Fibroblast of skin of back (primary cell): ENCODE measurements around the gene ACTG1.
A peak's percentile ranks its signal among the peaks of the same experiment; 100 is the strongest.

ENCODE experiments used
- DNase-seq: peaks from one replicate; pipeline ENCODE4 v3.0.0-alpha.2; 2013

Gene ACTG1

GRCh38 chr17:81517339-81518112 is 4.9 kb upstream of the ACTG1 start:
- peak; percentile 56 for DNase-seq

- DNase-seq, result no peak
These were observed 4.4 kb upstream of the ACTG1 start for GRCh38 chr17:81517009-81517338.

GRCh38 chr17:81516439-81516838 is 3.8 kb upstream of the ACTG1 start:
- no peak for DNase-seq

DNA sequence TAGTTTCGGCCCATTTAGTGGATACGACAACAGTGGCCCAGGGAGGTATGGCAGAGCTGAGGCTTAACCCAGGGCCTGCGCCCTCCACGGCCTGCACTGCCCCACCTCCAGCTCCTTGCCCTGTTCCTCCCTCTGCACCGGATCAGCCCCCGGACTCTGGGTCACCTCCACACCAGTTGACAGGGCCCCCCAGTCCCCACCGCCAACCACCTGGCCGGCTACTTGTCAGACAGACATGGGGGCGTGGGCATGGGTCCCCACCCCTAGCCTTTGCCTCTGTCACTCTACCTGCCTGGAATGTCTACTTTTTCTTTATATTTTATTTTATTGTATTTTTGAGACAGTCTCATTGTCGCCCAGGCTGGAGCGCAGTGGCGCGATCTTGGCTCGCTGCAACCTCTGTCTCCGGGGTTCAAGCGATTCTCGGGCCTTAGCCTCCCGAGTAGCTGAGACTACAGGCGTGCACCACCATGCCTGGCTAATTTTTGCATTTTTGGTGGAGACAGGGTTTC is 3.0 kb upstream of the ACTG1 start:
- no peak for DNase-seq

GRCh38 chr17:81514739-81515529 is 2.3 kb upstream of the ACTG1 start:
- peak; percentile 95 for DNase-seq

GRCh38 chr17:81514489-81514738 is 1.8 kb upstream of the ACTG1 start:
- DNase-seq, result no peak

DNA sequence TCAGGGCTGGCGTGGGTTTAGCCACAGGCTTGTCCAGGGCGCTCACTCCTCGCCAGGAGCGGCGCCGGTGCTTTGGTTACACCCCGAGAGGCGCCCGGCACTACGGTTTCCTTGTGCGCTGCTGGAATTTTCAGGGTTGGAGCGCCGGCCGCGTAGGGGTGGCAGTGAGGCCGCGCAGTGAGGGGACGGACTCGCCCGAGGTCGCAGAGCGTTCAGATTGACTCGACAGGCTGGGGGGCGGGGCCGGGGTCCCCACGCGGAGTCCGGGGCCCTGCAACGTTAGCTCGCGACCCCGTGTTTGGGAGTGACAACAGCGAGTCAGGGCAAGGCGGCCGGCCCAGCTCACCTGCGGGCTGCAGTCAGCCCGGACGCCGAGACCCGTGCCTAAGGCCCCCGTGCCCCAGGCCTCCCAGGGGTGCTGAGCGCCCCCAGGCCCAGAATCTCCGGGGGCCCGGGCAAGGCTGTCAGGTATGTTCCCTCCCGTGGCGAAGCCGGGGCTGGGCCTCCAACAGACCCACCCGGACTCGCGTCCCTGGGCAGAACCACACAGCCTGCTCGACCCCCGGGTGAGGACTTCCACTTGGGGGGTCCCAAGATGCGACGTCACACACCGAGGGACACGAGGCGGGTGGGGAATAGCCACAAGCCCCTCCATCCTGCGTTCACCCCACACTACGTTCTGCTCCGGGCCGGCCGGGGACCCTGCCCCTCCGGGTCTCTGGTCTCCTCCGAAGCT is 1.3 kb upstream of the ACTG1 start:
- peak; percentile 82 for DNase-seq

DNA sequence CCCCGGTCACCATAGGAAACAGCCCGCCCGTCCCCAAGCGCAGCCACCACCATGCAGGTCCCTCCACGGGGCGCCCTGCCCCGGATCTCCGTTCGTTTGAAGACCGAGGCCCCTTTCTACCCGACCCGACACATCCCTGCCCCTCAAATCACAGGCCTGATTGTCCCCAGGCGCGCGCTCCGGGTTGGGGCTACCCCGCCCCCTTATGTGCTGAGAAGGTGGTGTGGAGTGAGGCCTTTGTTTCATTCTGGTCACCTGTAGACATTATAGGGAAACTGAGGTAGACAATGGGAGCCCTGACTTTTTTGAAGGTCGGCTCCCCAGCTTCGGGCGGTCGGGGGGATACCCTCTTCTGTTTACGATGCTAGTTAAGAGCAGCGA is 763 bp upstream of the ACTG1 start:
- peak; percentile 78 for DNase-seq

GRCh38 chr17:81511804-81512561 is 616 bp downstream of the ACTG1 start:
- DNase-seq, result peak; percentile 55

- DNase-seq, result peak; percentile 54
These were observed 1.1 kb downstream of the ACTG1 start for GRCh38 chr17:81511554-81511803.

- DNase-seq, result no peak
These were observed 1.6 kb downstream of the ACTG1 start for GRCh38 chr17:81510785-81511553.

GRCh38 chr17:81509972-81510784 is 2.4 kb downstream of the ACTG1 start:
- DNase-seq, result no peak

GRCh38 chr17:81509207-81509971 is 3.2 kb downstream of the ACTG1 start:
- no peak for DNase-seq

DNA sequence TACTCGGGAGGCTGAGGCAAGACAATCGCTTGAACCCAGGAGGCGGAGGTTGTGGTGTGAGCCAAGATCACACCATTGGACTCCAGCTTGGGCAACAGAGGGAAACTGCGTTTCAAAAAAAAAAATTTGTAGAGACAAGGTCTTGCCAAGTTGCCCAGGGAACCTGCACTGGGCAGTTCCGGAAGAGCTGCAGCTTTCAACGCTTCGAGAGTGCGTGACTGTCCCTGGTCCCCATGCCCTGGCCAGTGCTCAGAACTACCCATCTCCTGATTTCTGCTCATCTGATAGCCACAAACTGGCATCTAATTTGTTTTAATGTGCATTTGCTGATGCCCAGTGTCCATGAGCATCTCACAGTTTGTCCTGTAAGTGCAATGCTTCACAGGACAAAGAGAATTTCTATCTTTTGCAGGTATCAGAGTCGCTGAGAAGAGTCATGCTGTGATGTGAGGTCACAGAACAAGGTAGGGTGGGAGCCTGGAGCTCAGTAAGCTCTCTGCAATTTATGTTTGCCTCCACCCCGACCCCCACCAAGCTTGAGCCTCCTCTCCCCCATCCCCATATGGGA is 3.9 kb downstream of the ACTG1 start:
- DNase-seq, result peak; percentile 63

DNA sequence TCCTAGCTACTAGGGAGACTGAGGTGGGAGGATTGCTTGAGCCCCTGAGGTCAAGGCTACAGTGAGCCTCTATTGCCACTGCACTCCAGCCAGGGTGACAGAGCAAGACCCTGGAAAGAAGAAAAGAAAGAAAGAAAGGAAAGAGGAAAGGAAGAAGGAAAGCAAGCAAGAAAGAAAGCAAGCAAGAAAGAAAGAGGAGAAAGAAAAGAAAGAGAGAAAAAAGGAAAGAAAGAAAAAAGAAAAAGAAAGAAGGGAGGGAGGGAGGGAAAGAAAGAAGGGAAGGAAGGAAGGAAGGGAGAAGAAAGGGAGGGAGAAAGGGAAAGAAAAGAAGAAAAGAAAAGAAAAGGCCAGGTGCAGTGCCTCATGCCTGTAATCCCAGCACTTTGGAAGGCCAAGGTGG is 9.0 kb downstream of the ACTG1 start:
- DNase-seq, result no peak

DNA sequence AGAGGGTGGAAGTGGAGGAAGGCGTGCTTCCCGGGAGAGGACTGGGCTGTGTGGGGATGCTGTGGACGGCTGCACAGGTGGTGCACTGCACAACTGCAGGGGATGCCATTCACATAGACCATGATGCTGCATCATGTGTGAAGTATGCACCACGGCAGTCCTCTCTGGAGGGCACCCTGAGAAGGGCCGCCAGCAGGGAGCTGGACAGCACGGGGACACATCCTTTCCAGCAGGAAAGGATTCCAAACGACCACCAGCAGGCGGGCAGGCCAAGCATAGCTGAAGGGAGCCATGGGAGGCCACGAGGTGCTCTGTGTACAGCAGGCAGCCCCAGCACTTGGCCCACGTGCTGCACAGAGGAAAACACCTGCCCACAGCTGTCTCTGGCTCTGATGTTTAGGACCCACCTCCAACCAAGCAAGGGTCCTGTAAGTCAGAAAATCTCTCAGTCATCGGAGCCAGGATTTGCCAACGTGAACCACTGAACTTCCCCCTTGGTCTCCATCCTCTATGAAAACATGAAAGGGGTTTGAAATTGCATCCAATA is 10.1 kb downstream of the ACTG1 start:
- no peak for DNase-seq

DNA sequence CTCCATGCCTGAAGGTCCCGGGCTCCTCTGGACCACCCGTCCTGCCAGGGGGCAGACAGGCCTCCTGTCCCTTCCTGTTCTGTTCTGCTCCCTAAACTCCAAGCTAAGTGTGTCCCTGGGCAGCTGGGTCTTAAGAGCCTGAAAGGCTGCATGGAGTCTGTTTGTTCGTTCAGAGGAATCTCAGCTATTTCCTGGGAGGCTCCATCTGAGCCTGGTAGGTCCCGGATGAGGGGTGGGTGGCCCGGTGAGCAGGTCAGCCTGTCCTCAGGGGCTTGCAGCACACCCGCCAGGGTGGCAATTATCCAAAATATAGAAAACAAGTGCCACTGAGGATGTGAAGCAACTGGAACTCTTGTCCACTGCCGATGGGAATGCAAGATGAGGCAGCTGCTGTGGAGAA is 12.6 kb downstream of the ACTG1 start:
- no peak for DNase-seq

GRCh38 chr17:81499601-81499970 is 13.0 kb downstream of the ACTG1 start:
- DNase-seq, result no peak

GRCh38 chr17:81498953-81499600 is 13.5 kb downstream of the ACTG1 start:
- no peak for DNase-seq
